Measurements from ENCODE around the gene MYL6B.
"Not testable (repeated sequence)": the region's sequence is repeated elsewhere in the genome, so short reads cannot be mapped to it uniquely, and the experiment has no call there.

The MYL6B gene

DNA sequence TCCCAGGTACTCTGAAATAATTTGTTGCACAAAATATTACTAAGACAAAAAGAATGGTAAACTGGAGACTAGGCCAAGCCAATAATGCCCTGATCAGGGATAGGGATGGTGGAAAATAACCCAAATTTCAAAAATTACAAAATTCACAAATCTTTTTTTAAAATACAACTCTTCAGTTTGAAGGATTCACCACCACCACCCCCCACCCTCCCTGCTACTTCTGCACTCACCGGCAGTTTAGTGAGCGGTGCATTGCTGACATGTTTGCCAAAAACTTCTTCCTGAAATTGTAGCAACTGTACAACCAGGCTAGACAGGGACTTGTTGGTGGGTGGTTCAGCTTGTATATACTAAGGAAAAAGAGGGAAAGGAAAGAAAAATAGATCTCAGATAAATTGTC lies 34.6 kb downstream of the MYL6B start:
- no peak for DNase-seq

DNA sequence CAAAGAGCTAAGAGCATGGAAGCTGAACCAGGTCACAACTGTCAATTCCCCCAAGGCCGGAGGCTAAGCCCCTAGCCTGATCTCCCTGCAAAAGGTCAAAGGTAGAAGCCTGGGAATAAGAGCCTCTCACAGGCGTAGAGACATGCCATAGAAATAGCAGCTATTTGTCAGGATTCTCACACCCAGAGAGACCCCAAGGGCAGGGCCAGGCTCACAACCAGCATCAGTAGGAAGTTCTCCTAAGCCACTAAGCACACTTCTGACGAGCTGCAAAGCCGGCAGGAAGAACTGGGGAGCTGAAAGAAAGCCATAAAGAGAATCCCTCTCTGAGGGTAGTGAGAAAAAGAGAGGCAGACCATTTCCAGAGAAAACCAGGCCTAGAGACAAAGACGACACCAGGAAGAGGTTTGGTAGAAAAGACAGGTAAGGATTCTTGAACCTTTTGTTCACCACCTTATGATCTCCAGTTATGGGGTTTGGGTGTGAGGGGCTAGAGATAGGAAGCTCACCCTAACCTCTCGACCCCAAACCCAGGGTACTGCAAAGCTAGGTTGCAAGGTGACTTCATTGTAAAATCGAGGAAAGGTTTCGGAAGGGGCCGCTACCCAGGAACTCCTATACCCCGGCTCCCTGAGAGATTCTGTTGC lies 35.9 kb downstream of the MYL6B start:
- DNase-seq = no peak

DNA sequence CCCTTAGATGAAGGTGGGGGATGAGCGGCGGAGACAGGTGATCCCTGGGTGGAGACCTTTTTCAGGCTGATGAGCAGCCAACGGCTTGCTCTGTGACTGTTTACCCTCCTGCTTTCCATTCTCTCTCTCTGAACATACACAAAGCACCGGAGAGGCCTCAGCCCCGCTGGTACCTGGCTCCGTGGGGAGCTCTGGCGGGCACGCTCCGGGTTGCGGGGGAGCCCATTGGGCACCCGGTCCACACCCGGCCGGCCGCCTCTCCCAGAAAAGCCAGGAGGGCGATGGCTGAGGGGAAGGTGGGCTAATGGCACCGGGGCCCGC lies 36.4 kb downstream of the MYL6B start:
- DNase-seq = no peak

DNA sequence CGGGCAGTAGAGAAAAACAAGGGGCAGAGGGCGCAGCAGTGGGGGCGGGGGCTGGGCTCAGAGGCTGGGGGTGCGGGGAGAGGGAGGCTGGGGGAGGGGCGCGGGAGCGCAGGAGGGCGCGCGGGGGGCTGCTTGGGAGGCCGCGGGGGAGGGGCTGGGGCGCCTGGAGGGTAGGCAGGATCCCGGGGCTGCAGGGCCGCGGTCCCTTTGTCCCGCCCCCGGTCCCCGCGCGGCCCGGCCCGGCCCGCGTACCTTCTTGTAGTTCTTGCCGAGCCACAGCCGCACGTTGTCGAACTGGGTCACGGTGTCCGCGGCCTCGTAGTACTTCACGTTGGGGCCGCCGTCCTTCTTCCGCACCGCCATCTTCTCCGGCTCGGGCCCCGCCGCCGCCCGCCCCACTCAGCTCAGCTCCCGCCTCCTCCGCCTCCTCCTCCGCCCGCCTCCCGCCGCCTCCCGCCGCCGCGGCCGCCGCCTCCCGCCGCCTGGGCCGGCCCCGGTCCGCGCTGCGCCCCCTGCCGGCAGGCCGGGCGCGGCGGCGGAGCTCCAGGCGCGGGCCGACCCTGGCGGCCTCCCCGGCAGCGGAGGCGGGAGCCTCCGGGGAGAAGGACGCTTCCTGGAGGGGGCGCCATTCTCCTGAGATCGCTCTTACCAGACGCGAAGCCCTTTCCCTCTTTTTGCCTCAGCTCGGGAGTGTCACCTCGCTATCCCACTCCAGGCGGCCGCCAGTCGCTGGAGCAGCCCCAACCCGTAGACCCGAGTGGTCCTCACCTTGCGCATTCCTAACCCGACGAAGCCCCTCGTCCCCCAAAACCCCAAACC lies 36.9 kb downstream of the MYL6B start, which contains the start of gene SMARCC2:
SMARCC2 (minus strand) TSS at position 385 of the 819 bp plus-strand sequence; CDS start at position 363, 22 bp downstream.
- peak; percentile 90 for DNase-seq

DNA sequence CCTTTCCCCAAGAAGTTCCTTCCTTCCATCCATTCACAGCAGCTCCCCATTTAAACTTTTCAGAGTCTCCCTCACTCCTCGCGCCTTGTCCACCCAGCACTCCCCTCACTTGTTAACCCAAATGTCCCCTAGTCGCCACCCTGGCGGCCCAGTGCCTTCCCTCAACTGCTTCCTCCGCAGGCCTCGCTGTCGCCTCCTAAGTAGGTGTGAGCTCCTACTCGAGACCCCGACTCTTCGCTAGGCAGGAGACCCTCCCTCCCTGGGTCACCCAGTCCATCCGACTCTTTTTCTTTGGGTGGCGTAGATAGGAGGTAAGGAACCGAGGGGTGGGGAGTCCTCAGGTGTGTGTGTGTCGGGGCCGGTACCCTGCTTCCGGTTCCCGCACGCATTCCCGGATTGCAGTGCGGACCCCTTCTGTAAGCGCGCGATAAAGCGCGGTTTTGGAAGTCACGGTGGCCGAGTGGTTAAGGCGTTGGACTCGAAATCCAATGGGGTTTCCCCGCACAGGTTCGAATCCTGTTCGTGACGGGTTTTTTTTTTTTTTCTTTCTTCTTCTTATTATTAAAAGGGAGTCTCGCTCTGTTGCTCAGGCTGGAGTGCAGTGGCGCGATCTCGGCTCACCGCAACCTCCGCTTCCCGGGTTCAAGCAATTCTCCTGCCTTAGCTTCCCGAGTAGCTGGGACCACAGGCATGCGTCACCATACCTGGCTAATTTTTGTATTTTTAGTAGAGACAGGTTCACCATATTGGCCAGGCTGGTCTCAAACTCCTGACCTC lies 37.7 kb downstream of the MYL6B start:
- peak; percentile 92 for DNase-seq

DNA sequence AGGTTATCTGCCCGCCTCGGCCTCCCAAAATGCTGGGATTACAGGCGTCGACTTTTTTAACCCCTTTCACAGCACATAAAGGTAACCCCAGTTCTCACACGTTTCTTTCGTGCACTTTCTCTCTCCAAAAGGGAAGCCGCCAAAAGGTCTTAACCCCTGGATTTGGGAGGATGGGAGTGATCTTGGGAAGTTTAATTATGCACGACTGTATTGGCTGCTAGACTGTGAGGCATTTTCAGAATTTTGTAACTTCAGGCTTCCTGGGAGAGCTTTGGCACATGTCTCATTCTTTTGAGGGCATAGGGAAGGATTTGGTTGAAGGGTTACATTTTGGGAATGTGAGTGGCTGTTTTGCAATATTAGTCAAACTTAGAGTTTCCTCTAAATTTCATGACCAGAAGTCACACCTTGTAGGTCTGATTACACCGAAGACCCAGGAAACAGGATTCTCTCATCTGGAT lies 38.3 kb downstream of the MYL6B start:
- DNase-seq = no peak

DNA sequence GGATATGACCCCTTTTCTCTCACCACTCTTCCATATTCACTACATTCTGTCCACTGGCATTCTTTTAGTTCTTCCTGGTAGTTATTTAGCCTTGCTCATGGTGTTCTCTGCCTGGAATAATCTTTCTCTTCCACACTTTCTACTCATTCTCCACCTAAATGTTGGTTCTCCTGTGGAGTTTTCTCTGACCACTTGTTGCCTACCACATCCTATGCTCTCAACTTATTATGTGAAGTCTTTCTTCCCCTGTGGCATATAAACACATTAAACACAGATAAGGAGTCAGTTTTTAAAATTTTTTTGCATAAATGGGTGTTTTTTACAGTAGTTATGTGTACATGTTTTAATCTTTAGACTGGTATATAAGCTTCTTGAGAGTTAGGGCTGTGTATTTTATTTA lies 40.2 kb downstream of the MYL6B start:
- no peak for DNase-seq

DNA sequence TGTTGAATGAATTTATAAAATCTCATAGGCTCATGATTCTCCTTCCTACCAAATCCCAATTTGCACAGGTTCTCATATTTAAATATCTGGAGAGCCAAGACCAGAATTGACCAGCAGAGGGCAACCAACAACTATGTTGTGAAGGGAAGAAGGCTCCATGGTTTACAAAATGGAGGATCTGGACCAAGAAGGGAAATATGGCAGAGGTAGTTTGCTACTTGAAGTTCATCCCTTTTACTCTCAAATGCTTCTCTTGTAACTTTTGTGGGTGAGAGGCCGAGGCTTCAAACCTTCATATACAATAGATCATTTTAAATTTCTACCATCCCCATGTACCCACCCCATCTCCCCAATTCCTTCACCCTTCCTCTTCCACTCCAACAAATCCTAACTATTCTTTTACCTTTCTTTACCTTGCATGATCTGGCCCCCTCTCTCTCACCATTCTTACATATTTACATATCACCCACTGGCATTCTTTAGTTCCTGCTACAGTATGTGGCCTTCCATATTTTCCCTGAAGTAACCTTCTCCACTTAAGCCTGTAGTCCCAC lies 40.7 kb downstream of the MYL6B start:
- peak; percentile 90 for DNase-seq

DNA sequence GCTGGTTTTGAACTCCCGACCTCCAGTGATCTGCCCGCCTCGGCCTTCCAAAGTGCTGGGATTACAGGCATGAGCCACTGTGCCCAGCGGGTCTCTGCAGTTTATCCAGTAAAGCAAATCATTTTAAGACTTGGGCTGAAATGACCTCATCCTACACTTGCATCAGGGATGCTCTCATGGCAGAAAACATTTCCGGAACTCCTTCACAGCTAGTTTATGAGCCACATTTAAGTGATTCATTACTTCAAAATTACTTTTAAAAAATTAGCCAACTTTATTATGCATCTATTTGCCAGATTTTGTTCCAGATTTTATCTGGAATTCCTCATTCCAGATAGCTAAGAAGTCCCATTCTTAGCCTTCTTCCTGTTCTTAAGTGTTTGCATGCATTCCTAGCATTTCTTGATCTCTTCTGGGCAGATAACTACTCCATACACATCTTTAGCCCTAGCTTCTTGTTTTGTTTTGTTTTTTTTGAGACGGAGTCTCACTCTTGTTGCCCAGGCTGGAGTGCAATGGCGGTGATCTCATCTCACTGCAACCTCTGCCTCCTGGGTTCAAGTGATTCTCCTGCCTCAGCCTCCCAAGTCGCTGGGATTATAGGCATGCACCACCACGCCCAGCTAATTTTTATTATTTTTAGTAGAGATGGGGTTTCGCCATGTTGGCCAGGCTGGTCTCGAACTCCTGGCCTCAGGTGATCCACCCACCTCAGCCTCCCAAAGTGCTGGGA lies 44.6 kb downstream of the MYL6B start:
- not testable (repeated sequence) for DNase-seq

DNA sequence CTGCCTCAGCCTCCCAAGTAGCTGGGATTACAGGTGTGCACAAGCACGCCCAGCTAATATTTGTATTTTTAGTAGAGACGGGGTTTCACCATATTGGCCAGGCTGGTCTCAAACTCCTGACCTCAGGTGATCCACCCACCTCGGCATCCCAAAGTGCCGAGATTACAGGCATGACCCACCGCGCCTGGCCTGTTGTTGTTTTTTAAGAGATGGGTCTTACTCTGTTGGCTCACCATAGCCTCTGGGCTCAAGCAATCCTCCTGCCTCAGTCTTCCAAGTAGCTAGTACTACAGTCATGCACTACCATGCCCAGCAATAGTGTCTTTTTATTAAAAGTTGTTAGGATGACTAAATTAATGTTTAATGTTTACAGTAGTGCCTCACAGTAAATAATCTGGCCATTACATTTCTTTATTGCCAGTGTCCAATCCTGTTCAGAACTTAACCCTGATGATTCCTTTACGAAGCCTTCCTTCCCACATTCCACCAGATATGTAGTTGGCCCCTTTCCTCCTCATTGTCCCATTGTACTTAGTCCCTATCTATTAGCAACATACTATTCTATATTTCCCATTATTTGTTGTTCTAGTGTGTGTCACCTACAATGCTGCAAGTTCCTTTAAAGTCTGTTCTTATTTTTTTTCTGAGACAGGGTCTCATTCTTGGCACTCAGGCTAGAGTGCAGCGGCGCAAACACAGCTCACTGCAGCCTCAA lies 45.7 kb downstream of the MYL6B start:
- no peak for DNase-seq

DNA sequence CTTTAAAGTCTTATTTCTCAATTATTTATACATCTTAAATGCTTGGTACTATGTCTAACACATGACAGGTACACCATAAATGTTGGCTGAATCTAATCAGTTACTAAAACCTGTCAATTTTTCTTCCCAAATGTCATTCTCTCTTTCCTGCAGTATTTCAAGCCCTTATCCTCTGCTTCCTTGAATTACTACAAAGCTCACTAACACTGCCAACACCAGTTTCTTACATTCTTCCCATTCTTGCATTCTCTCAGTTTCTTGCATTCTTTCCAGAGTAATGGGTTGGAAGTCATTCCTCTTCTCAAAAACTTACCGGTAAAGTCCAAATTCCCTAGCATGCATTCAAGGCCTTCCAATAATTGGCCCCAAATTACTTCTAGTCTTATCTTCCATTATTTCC lies 46.4 kb downstream of the MYL6B start:
- DNase-seq = no peak

DNA sequence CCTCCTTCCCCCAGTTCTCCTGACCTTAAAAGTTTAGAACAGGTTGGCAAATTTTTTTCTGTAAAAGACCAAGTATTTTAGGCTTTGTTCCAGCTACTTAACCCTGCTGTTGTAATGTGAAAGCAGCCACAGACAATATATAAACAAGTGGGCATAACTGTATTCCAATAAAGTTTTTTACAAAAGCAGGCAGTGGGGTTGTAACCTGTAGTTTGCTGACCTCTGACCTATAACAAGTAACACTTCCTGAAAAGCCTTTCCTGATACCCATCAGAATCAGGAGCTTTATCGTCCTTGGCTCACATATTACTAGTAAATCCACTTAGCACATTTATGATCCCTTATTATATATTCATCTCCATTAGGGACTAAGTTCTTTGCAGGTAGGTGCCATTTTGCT lies 50.0 kb downstream of the MYL6B start:
- DNase-seq = no peak

DNA sequence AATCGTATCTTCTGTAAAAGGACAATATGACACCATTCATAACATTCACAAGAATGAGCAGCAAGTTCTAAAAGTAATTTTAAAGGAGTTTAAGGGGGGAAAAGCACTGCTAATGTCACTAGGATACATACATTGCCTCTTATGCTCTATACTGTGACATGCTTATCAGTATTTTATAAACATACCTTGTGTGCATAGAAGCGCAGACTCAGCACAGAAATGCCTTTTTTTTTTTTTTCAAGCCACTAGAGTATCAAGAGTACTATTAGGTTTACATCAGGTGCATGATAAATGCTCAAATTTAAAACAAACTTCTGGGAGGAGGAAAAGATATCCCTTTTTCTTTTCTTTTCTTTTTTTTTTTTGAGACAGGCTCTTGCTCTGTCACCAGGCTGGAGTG lies 50.5 kb downstream of the MYL6B start:
- no peak for DNase-seq

DNA sequence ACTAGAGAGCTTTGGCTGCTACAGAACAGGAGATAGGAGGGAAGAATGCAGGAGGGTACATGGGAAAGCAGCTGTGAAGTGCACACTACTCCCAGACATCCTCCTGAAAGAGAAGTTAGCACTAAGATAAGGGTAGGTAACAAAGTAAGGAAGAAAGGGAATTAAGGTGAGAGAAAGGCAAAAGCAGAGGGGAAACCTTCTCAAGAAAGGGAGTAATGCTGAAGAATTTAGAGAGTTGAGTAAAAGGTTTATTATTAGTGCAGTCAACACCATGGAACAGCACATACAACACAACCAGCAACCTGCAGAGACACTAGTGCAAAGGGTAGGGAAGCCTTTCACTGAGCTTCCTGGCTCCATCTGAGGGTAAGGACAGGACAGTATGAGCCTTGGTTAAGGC lies 51.9 kb downstream of the MYL6B start:
- DNase-seq = no peak

DNA sequence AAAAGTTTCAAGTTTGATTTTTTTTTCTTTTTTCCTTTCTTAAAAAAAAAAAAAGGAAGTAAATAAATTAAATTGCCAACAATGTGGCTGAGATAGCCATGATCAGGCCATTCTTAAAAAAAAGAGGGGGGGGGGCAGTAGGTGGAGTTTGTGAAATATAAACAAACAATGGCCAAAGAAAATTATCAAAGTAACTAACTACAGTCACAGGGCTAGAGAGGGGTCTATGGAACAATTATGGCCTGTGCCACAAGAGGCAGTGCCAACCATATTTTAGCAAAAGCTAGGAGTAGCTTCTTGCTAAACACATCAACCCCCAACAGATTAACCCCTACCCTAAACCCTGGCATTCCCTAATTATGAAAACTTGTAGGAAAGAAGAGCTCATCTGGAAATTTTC lies 53.1 kb downstream of the MYL6B start:
- no peak for DNase-seq

DNA sequence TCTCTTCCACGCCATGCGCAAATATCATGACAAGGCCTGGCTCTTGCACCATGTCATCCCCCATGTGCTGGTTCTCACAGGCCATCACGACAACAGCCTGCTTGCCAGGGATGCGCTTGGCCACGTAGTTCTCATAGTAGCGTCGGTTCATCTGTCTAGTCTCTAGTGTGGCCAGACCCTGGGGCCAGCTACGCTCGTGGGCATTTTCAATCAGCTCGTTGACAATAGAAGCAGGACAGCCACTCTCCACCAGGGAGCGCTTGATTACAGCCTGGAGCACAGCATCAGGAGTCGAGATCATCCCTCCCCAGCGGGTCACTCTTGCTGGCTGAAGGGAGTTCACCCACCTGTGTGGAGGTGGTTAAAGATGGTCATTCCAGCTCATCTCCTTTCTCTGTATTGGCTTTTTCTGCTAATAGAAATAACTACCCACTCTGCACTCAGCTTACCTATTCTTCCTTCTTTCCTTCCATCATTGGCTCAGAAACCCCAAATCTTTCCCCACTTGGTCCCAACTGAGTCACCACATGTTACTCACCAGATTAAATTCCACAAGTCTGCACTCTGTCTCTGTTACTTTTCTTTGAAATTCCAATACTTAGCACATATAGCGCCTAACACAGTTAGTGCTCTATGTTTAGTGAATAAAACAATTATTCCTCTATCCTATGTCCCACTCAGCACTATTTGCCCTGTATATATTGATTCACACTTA lies 54.2 kb downstream of the MYL6B start:
- no peak for DNase-seq

Data from NCI-H774 (cell line).